Mucosa of rectum (tissue), 2 donors: ENCODE data around the gene TRPV3.
"Not testable (repeated sequence)": the region's sequence is repeated elsewhere in the genome, so short reads cannot be mapped to it uniquely, and the experiment has no call there.

ENCODE experiments used
- H3K27ac ChIP-seq, 2 donors: one replicate each; pipeline ENCODE4 v1.7.0; 2013; ENCODE audit warnings: inconsistent platforms in 2 of 2, low read depth in 2 of 2, low read length in 2 of 2
- H3K27me3 ChIP-seq, 2 donors: one replicate each; pipeline ENCODE4 v1.7.0; 2013; ENCODE audit warnings: low read length in 2 of 2; ENCODE audit not compliant: control insufficient read depth in 2 of 2, insufficient read depth in 2 of 2
- H3K36me3 ChIP-seq, 2 donors: one replicate each; pipeline ENCODE4 v1.7.0; 2013; ENCODE audit warnings: low read length in 2 of 2; ENCODE audit not compliant: control insufficient read depth in 2 of 2, insufficient read depth in 2 of 2
- H3K4me1 ChIP-seq, 2 donors: one replicate each; pipeline ENCODE4 v1.7.0; 2013; ENCODE audit warnings: low read length in 2 of 2, mild to moderate bottlenecking in 1 of 2; ENCODE audit not compliant: control insufficient read depth in 2 of 2, insufficient read depth in 2 of 2
- H3K4me3 ChIP-seq, 2 donors: one replicate each; pipeline ENCODE4 v1.7.0; 2013; ENCODE audit warnings: low read length in 2 of 2
- H3K9ac ChIP-seq, 2 donors: one replicate each; pipeline ENCODE4 v1.7.0; 2013; ENCODE audit warnings: low read length in 2 of 2, low read depth in 1 of 2, mild to moderate bottlenecking in 1 of 2
- H3K9me3 ChIP-seq, 2 donors: one replicate each; pipeline ENCODE4 v1.7.0; 2013; ENCODE audit warnings: low read length in 2 of 2; ENCODE audit not compliant: control insufficient read depth in 2 of 2
- donor health status: healthy.
- donor health status: Normal muscosa, but diverticular disease.

The TRPV3 gene

DNA sequence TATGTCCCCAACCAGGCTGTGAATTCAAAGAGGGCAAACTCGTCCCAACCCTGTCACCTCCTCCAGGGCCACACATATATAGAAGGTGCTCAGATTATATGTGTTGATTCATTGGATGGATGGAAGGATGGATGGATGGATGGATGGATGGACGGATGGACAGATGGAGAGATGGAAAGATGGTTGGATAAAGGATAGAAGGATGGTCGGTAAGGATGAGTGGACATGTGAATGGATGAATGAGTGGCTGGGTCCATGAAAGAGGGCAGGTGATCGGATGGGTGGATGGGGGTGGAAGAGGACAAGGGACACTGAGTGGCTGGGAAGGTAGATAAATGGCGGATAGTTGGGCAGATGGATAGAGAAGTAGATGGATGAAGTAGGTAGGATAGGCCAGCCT is 30.1 kb downstream of the TRPV3 start:
- Histone ChIP-seq H3K4me1 (no peaks in the 10 kb centered on the region), H3K27ac (no peak overlapping the region), H3K4me3 (no peak overlapping the region), H3K9me3 (no peaks in the 10 kb centered on the region), H3K36me3 (peaks cover 0 to 2% of the 10 kb centered on the region in 2 donors), H3K27me3 (no peaks in the 10 kb centered on the region), H3K9ac (no peak overlapping the region)

DNA sequence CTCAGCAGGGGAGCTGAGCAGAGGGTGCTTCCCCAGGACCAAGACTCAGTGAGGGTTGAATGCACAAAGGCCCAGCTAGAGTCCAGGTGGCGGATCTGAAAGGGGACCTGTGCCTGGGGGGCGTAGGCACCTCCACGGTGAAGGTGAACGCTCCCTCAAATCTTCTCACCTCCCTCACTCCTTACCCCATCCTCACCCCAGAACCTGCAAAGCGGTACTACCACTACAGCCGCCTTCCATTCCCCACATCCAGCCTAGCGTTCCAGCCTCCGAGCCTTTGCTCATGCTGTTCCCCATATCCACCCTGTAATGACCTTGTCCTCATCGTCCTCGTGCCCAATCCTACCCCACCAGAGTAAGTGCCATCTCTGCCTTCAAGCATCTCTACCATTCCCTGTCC is 30.6 kb downstream of the TRPV3 start:
- Histone ChIP-seq H3K4me1 (no peaks in the 10 kb centered on the region), H3K36me3 (peaks cover 0 to 2% of the 10 kb centered on the region in 2 donors), H3K27ac (no peak overlapping the region), H3K27me3 (no peaks in the 10 kb centered on the region), H3K4me3 (no peak overlapping the region), H3K9me3 (no peaks in the 10 kb centered on the region), H3K9ac (no peak overlapping the region)

DNA sequence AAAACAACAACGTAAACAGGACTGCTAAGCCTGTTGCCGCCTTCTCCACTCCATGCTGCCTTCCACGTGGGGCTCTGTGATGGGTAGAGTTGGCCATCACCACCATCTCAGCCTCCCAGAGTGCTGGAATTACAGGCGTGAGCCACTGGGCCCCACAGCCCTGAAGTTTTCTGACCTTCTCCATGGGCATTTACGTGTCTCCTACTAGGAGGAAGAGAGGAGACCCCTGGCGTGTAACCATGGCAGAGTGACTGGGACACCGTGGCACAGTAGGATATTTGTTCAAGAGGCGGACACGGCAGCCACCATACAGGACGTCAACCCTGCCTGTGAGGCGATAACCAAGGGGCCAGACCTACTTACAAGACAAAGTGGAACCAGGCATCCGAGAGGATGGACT is 31.1 kb downstream of the TRPV3 start:
- Histone ChIP-seq H3K9me3 (no peaks in the 10 kb centered on the region), H3K27me3 (no peaks in the 10 kb centered on the region), H3K27ac (no peak overlapping the region), H3K9ac (no peak overlapping the region), H3K4me1 (no peaks in the 10 kb centered on the region), H3K4me3 (no peak overlapping the region), H3K36me3 (peaks cover 0 to 2% of the 10 kb centered on the region in 2 donors)

DNA sequence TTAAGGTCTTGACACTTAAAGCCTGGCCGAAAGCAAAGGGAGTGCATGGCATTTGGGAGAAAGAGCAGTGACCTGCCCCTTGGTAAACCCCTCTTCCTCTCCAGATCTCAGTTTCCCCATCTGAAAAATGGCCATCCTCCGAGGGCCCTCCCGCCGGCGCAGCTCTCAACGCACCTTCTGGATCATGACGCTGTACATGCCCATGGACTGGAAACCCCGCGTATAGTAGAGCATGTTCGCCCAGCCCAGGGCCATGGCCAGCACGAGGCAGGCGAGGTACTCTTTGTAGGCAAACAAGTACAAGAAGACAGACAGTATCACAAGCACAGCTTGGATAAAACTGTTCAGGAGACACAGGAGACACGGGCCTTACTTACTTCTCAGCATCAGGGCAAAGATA is 33.6 kb downstream of the TRPV3 start:
- no peak overlapping the region for H3K27ac ChIP-seq
- peaks cover 0 to 2% of the 10 kb centered on the region in 2 donors for H3K36me3 ChIP-seq
- no peak overlapping the region for H3K9ac ChIP-seq
- no peaks in the 10 kb centered on the region for H3K4me1 ChIP-seq
- no peak overlapping the region for H3K4me3 ChIP-seq
- H3K9me3 ChIP-seq = no peaks in the 10 kb centered on the region
- no peaks in the 10 kb centered on the region for H3K27me3 ChIP-seq

DNA sequence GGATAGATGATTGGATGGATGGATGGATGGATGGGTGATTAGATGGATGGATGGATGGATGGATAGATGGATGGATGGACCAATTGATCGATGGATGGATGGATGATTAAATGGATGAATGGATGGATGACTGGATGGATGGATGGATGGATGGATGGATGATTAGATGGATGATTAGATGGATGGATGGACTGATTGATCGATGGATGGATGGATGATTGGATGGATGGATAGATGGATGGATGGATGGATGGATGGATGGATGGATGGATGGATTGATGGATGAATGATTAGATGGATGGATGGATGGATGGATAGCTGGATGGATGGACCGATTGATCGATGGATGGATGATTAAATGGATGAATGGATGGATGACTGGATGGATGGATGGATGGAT is 38.1 kb downstream of the TRPV3 start:
- not testable (repeated sequence) for H3K27ac ChIP-seq

DNA sequence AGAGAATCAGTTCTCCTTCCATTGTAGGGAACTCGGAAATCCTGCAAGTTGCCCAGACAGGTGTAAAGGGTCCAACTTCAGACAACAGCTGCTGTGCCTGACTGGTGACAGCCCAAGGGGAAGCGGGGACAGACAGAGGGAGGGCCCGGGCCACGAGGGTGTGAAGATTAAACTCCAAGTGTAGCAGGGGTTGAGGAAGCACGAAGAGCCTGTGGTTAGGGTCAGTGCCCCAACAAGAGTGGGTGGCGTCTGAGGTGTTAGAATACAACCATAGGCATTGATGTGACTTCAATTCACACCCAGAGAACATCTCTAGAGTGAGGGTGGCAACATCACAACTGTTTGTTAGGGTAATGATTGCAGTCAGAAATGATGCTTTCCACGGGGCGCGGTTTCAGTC is 42.7 kb downstream of the TRPV3 start:
- no peaks in the 10 kb centered on the region for H3K9me3 ChIP-seq
- H3K4me3 ChIP-seq = no peak overlapping the region
- no peaks in the 10 kb centered on the region for H3K4me1 ChIP-seq
- no peak overlapping the region for H3K9ac ChIP-seq
- no peaks in the 10 kb centered on the region for H3K27me3 ChIP-seq
- H3K27ac ChIP-seq = no peak overlapping the region
- no peaks in the 10 kb centered on the region for H3K36me3 ChIP-seq

More for the DNA sequence above, 38.1 kb downstream of the TRPV3 start:
- H3K4me3 ChIP-seq, H3K27me3 ChIP-seq, H3K9ac ChIP-seq, H3K9me3 ChIP-seq, H3K4me1 ChIP-seq, H3K36me3 ChIP-seq: not testable (repeated sequence)

DNA sequence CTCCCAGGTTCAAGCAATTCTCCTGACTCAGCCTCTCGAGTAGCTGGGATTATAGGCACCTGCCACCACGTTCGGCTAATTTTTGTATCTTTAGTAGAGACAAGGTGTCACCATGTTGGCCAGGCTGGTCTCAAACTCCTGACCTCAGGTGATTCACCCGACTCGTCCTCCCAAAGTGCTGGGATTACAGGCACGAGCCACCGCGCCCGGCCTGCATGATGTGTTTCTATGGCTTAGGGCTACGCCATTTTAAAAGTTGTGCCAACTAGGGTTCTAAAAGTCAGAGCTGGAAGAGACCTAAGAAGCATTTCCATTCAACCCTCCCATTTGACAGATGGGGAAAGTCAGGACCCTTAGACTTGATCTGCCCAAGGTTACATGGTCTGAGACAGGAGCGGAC is 43.4 kb downstream of the TRPV3 start:
- not testable (repeated sequence) for H3K9ac ChIP-seq, H3K4me1 ChIP-seq, H3K27ac ChIP-seq, H3K27me3 ChIP-seq, H3K9me3 ChIP-seq, H3K4me3 ChIP-seq, H3K36me3 ChIP-seq

DNA sequence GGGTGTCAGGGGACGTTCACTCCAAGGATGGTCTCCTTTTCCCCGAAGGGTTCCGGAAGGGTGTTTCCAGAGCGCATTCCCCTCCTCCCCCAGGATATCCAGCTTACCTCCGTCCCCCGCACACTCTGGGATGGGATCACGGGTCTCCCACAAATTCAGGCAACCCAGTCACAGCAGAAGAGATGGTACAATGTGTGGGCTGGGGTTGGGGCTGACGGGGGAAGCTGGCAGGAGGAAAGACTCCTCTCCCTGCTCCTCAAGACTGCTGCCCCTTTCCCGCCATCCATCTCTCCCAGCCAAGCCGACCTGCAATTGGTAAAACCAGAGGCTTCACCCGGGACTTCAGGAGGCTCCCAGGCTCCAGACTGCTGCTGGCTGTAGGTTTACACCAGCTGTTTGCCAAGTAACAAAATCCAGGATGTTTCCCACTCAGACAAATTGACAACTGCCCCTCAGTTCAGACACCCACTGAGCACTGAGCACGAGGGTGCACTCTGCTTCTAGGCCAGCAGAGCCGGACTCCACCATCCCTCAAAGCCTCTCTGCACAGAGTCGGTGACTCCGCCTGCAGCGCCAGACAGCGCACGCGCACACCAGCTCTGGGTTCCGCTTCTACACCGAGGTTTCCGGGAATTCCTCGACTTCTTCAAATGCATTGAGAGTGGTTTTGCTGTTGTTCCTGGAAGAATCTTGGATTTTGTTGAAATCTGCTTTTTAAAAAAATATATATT is 44.1 kb downstream of the TRPV3 start:
- H3K9ac ChIP-seq = no peak overlapping the region
- H3K27me3 ChIP-seq = no peaks in the 10 kb centered on the region
- no peaks in the 10 kb centered on the region for H3K9me3 ChIP-seq
- peak overlapping the region in 1 of 2 donors; percentile 32 for H3K27ac ChIP-seq
- no peaks in the 10 kb centered on the region for H3K36me3 ChIP-seq
- no peaks in the 10 kb centered on the region for H3K4me1 ChIP-seq
- H3K4me3 ChIP-seq = no peak overlapping the region

DNA sequence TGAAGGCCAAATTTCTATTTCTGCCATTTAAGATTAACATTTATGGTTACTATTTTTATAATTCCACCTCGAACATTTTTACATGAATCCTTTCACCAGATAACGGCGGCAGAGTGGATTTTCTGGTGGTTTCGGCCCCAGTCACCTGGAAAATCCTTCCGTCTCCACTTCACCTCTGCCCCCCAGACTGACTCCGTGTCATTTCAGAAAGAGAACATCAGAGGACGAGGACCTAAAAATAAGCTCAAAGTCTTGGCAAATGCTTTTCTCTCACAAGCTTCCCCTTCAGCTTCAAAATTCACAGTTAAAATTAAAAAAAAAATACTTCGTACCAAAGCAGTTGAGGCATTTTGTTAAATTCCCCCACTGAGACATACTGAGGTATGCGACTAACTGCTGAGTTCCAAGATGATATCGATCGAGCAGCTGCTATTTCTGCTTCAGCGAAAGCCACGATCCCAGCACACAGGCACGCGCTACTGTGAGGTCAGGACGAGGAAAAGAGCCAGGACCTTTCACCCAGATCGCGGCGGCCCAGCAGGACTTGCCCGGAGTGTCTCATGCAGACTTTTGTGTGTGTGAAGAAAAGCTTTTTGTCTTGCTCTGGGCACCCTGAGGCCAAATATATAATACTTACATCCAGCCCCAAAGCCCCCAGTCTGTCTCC is 45.0 kb downstream of the TRPV3 start:
- Histone ChIP-seq H3K4me3 (peak overlapping the region in 1 of 2 donors; percentile 13), H3K9ac (no peak overlapping the region)

DNA sequence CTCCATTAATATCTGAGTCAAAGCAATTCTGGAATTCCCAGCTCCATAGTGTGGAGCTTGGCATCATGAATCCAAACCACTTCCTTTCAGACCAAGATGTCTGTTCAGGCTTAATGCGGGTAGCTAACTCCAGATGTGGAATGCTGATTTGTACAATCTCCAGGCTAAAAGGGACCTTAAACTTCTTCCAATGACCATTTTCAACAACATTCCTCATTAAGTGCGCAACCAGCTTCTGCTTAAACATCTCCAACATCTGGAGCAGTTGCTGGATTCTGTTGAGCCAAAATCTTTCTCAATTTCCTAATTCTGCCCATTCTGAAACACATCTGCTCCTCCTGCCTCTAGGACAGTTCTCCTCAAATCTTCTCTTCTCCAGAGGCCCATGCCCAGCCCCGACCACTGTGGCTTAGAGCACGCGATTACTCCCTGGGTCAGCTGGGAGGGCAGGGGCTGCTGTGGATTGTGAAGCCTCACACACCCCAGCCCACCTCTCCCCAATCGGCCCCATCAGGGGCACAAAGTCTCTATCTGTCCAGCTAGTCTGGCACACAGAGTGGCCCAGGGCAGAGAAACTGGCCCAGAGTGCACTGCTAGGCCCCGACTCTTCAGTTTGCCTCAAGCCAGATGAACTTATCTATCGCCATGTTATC is 45.6 kb downstream of the TRPV3 start:
- no peak overlapping the region for H3K9ac ChIP-seq
- no peaks in the 10 kb centered on the region for H3K9me3 ChIP-seq
- no peaks in the 10 kb centered on the region for H3K36me3 ChIP-seq
- H3K27ac ChIP-seq = peak overlapping the region; percentile 11 to 32
- H3K4me3 ChIP-seq = no peak overlapping the region
- no peaks in the 10 kb centered on the region for H3K4me1 ChIP-seq
- no peaks in the 10 kb centered on the region for H3K27me3 ChIP-seq

More for the DNA sequence above, 45.0 kb downstream of the TRPV3 start:
- H3K9me3 ChIP-seq = no peaks in the 10 kb centered on the region
- H3K27ac ChIP-seq = peak overlapping the region in 1 of 2 donors; percentile 32
- H3K27me3 ChIP-seq = no peaks in the 10 kb centered on the region
- no peaks in the 10 kb centered on the region for H3K36me3 ChIP-seq
- H3K4me1 ChIP-seq = no peaks in the 10 kb centered on the region
